Erythroblast (primary cell): ENCODE measurements around the gene COL4A4.

Experiments used
- GATA1 ChIP-seq: IDR thresholded peaks from 2 replicates; pipeline ENCODE4 v1.6.1; 2011; ENCODE audit warnings: low read depth, mild to moderate bottlenecking, control low read depth, low read length, moderate library complexity
- POLR2A ChIP-seq: IDR thresholded peaks from 2 replicates; pipeline ENCODE4 v1.6.1; 2011; ENCODE audit warnings: mild to moderate bottlenecking, low read length

- TF ChIP-seq POLR2A (no peak), GATA1 (no peak)
Measured at GRCh38 chr2:227160164-227160563, 3.8 kb downstream of the COL4A4 start.
